Thoracic aorta (tissue), 2 donors: ENCODE measurements around the gene MYO15B. TPM values are rescaled to one million over a fixed set of nuclear protein-coding genes. Genes with fewer than 3 reads are reported as not detected.
"Not testable (repeated sequence)": the region's sequence is repeated elsewhere in the genome, so short reads cannot be mapped to it uniquely, and the experiment has no call there.

Experiments used
- ATAC-seq: fragments of 150-250 bp; one replicate; pipeline ENCODE4 v1.8.0; 2017; ENCODE audit warnings: low read depth; ENCODE audit not compliant: insufficient number of reproducible peaks, low FRiP score
- DNase-seq: peaks from one replicate; pipeline ENCODE4 v3.0.0-alpha.2; 2020; ENCODE audit warnings: low spot score
- H3K27ac ChIP-seq, 2 donors: fragments of 200-600 bp; sonication (generic); 1 replicate in 1 of 2; 2 replicates in 1 of 2; pipeline ENCODE4 v1.5.1; 2016; ENCODE audit warnings: mild to moderate bottlenecking in 2 of 2, moderate library complexity in 2 of 2
- H3K27me3 ChIP-seq: fragments of 200-600 bp; sonication (generic); replicated peaks from 2 replicates; pipeline ENCODE4 v1.6.0; 2016; ENCODE audit warnings: mild to moderate bottlenecking; ENCODE audit not compliant: insufficient read depth
- H3K36me3 ChIP-seq: fragments of 200-600 bp; sonication (generic); one replicate; pipeline ENCODE4 v1.5.1; 2016
- H3K4me1 ChIP-seq, 2 donors: fragments of 200-600 bp; sonication (generic); 1 replicate in 1 of 2; 2 replicates in 1 of 2; pipeline versions ENCODE4 v1.5.1 to v1.6.0; 2016; ENCODE audit warnings: low read depth in 2 of 2, mild to moderate bottlenecking in 1 of 2; ENCODE audit not compliant: control insufficient read depth in 1 of 2
- H3K4me3 ChIP-seq: fragments of 200-600 bp; sonication (generic); 2 replicates; pipeline ENCODE4 v1.5.1; 2016; ENCODE audit warnings: mild to moderate bottlenecking
- H3K9me3 ChIP-seq: fragments of 200-600 bp; sonication (generic); 2 replicates; pipeline ENCODE4 v1.5.1; 2016
- CTCF ChIP-seq: fragments of 200-600 bp; sonication (generic); IDR thresholded peaks from one replicate; pipeline ENCODE4 v1.5.1; 2019; ENCODE audit warnings: antibody characterized with exemption
- total RNA-seq, 2 donors: library from RNA; depleted of rRNA; stranded (reverse); fragments of >200 nt; gene quantifications; one replicate each; pipeline versions ENCODE4 v1.1.0 to v1.2.3, GENCODE V29; 2016

Gene MYO15B
- total RNA-seq, 2 donors from 2014 or later, result 103 to 151 TPM

- H3K27me3 ChIP-seq, result no peaks in the 10 kb centered on the region
- DNase-seq (no peak), ATAC-seq (no peak)
- H3K27ac ChIP-seq, result no peak overlapping the region
- no peak for TF ChIP-seq CTCF
- no peaks in the 10 kb centered on the region for H3K36me3 ChIP-seq
- no peaks in the 10 kb centered on the region for H3K4me1 ChIP-seq
- no peak overlapping the region for H3K4me3 ChIP-seq
- H3K9me3 ChIP-seq, result no peaks in the 10 kb centered on the region
Measured at GRCh38 chr17:75575728-75576127, 11.9 kb upstream of the MYO15B start.

DNA sequence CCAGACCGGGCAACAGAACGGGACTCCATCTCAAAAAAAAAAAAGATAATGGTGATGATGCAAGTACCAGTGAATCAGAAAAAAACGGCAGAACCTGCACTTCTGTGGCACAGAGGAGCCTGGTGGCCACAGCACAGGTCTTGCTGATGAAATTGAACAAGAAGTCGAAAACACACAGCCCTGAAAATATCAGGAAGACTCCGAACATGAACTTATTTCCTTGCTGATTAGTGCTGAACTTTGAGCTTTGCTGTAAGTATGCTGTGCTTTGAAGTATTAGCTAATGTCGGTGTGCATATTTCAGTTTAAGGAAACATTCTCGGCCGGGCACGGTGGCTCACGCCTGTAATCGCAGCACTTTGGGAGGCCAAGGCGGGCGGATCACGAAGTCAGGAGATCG is 10.9 kb upstream of the MYO15B start:
- no peak for DNase-seq
- Histone ChIP-seq H3K27ac (no peak overlapping the region), H3K36me3 (no peaks in the 10 kb centered on the region), H3K4me3 (no peak overlapping the region), H3K4me1 (no peaks in the 10 kb centered on the region), H3K9me3 (no peaks in the 10 kb centered on the region), H3K27me3 (no peaks in the 10 kb centered on the region)
- no peak for ATAC-seq
- no peak for TF ChIP-seq CTCF

GRCh38 chr17:75581121-75581725 is 6.4 kb upstream of the MYO15B start:
- not testable (repeated sequence) for H3K27ac ChIP-seq, H3K4me3 ChIP-seq, ATAC-seq

GRCh38 chr17:75583197-75583596 is 4.4 kb upstream of the MYO15B start:
- H3K9me3 ChIP-seq, H3K36me3 ChIP-seq, H3K4me3 ChIP-seq, H3K27me3 ChIP-seq, H3K27ac ChIP-seq, DNase-seq, ATAC-seq: not testable (repeated sequence)
- peaks cover 0 to 10% of the 10 kb centered on the region in 2 donors for H3K4me1 ChIP-seq

More at GRCh38 chr17:75581121-75581725, 6.4 kb upstream of the MYO15B start:
- not testable (repeated sequence) for H3K4me1 ChIP-seq, H3K36me3 ChIP-seq, H3K9me3 ChIP-seq, H3K27me3 ChIP-seq, DNase-seq

DNA sequence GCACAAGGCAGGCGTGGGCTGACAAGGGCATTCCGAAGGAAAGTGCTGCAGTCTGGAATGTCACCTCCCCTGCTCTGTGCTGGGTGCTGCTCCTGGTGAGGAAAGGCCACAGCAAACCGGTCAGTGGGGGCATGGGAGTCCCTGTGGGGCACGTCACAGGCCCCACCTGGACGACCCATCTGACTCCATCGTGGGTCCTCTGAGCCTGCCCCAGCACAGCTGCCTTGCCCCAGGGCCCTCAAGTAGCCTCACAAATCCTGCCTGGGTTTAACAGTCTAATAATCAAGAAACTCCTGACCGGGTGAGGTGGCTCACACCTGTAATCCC is 2.8 kb upstream of the MYO15B start:
- H3K27ac ChIP-seq, result no peak overlapping the region
- no peak for DNase-seq
- no peak for ATAC-seq
- no peaks in the 10 kb centered on the region for H3K9me3 ChIP-seq
- no peaks in the 10 kb centered on the region for H3K36me3 ChIP-seq
- no peaks in the 10 kb centered on the region for H3K27me3 ChIP-seq
- TF ChIP-seq CTCF, result no peak
- H3K4me3 ChIP-seq, result no peak overlapping the region
- H3K4me1 ChIP-seq, result peaks cover 0 to 20% of the 10 kb centered on the region in 2 donors

- ATAC-seq (peak; percentile 11), DNase-seq (no peak)
- Histone ChIP-seq H3K9me3 (no peaks in the 10 kb centered on the region), H3K27ac (peak overlapping the region; percentile 76 to 82), H3K27me3 (no peaks in the 10 kb centered on the region), H3K36me3 (no peaks in the 10 kb centered on the region), H3K4me1 (peaks cover 0 to 22% of the 10 kb centered on the region in 2 donors), H3K4me3 (peak overlapping the region; percentile 85)
- TF ChIP-seq CTCF, result no peak
Measured at GRCh38 chr17:75588596-75589011, 1.0 kb downstream of the MYO15B start.
